HG03097 (cell line): Measurements from ENCODE around the gene ARL10.

ENCODE experiments used
- ATAC-seq: cut with Tn5 transposase; IDR thresholded peaks from one replicate; pipeline ENCODE4 v1.9.1; 2021; ENCODE audit not compliant: unreplicated experiment, low FRiP score

The ARL10 gene

DNA sequence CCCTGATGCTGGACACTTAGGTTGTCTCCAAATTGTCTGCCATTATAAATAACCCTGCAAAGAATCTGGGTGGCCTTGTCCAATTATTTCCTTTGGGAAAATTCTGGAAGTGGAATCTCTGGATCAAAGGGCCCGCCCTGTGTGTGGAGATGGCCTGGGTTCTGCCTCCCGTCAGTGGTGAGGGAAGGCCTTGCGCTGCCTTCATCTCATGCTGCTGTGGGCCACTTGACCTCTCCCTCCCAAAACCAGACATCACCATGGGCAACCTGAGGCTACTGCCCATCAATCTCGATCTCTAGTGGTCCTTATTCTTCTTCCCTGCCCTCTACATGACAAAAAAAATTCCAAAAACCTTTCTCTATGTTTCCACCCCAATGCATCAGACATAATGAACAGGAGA is 44.5 kb downstream of the ARL10 start:
- ATAC-seq = no peak

DNA sequence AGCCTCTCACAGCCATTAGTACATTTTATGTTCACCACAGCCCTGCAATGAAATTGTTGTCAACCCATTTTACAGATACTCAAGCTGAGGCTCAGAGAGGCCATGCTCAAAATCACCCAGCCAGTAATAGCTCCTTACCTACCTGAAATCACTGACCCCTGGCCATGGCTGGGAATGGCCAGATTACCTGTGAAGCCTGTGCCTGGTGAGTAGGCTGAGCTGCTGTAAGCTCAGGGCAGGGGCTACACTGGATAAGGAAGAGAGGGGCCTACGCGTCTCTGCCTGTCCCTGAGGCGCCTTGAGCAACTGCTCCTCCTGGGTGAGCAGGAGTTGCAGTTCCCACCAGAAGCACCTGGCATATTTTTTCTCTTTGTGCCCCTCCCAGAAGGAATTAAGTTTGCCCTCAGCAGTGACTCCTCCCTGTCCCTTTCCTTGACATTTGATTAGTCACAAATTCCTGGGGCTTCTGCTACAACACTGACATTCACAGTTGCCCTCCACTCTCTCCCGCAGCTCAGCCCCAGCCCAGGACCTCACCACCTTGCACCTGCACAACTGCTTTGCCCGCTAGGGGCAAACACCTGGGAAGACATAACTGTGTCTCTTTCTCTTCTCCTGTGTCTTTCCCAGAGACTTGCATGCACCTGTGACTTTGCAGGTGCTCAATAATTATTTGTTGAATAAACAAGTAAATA is 45.3 kb downstream of the ARL10 start:
- no peak for ATAC-seq

GRCh38 chr5:176412517-176413254 is 47.4 kb downstream of the ARL10 start:
- ATAC-seq = no peak

DNA sequence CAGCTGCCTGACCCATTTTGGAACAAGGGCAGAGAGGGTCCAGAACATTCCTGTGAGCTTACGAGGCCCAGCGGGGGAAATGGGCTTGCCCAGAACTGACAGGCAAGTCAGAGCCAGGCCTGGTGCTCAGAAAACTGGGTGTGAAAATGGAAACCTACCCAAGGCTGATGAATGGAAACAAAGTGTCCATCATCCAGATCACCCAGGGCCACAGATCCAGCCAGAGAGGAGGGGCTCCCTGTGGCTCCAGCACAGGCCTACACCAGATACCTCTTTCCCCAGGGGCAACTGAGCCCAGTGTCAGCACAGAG is 47.9 kb downstream of the ARL10 start:
- no peak for ATAC-seq

GRCh38 chr5:176413709-176414191 is 48.5 kb downstream of the ARL10 start:
- ATAC-seq = no peak

DNA sequence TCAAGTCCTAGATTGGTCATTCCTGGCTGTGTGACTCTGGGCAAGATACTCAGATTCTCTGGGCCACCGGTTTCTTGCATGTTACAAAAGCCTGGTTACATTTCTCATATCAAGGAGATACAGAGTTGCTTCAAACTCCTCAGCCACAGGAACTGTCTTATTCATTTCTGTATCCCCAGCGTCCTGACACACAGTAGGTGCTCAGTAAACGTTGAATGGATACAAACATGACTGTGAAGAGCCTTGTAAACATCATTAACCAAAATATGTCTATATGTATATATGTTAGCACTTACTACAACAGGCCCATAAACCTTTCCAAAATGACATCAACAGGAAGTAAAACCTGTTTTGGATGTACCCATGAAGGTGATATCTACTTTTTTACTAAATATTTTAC is 49.4 kb downstream of the ARL10 start:
- ATAC-seq = no peak

DNA sequence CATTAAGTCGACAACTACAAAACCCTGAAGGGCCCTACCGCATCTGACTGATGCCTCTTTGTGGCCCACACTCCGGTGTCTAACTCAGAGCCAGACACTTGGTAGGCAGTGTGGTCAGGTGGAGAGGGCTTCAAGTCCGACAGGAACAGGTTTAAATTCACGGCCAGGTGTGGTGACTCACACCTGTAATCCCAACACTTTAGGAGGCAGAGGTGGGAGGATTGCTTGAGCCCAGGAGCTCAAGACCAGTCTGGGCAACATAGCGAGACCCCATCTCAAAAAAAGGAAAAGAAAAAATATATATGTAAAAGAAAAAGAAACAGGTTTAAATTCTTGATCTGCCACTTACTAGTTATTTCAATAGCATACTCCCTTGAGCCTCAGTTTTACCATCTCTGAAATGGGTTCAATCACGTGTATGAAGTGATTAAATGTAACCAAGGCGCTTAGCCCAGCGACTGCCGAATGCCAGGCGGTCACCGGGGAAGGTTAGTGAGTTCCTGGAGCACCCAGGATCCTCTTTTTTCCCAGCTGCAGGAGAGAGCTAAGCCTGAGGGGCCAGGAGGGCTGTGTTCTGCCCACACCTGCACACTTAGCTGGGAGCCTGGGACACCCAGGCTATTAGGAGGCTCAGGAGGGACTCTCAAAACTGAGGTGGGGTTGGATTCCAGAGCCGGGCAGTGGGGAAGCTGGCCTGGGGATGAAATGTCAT is 50.1 kb downstream of the ARL10 start:
- no peak for ATAC-seq

- ATAC-seq = peak; percentile 94
Measured at GRCh38 chr5:176415952-176416924, 51.0 kb downstream of the ARL10 start, which contains the start of gene CLTB. TSS of gene CLTB (minus strand) at chr5:176416539. CDS start at chr5:176416363, 176 bp downstream.

GRCh38 chr5:176416965-176417364 is 51.7 kb downstream of the ARL10 start:
- no peak for ATAC-seq

DNA sequence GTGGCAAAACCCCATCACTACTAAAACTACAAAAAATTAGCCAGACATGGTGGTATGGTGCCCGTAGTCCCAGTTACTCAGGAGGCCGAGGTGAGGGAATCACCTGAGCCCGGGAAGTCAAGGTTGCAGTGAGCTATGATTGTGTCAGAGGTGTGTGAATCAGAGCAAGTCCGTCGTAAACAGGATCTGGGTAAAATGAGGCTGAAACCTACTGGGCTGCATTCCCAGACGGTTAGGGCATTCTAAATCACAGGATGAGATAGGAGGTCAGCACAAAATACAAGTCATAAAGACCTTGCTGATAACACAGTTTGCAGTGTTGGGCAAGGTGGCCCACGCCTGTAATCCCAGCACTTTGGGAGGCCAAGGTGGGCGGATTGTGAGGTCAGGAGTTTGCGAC is 53.0 kb downstream of the ARL10 start:
- ATAC-seq = no peak

GRCh38 chr5:176420086-176420485 is 54.8 kb downstream of the ARL10 start:
- no peak for ATAC-seq

- no peak for ATAC-seq
Measured at GRCh38 chr5:176420972-176421544, 55.8 kb downstream of the ARL10 start.

DNA sequence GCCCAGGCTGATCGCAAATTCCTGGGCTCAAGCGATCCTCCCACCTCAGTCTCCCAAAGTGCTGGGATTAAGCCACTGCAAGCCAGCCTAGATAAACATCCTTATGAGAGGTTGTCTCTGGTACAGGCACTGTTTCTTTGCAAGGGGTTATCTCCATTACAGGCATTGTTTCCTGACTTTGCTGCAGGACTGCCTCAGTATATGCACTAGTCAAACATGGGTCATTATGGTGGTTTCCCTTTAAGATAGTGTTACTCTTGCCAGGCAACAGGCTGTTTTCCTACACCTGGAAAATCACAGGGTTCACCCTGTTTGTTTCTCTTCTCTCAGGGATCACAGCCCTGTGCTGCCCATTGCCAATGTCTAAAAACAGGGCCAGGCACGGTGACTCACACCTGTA is 58.9 kb downstream of the ARL10 start:
- ATAC-seq = no peak

DNA sequence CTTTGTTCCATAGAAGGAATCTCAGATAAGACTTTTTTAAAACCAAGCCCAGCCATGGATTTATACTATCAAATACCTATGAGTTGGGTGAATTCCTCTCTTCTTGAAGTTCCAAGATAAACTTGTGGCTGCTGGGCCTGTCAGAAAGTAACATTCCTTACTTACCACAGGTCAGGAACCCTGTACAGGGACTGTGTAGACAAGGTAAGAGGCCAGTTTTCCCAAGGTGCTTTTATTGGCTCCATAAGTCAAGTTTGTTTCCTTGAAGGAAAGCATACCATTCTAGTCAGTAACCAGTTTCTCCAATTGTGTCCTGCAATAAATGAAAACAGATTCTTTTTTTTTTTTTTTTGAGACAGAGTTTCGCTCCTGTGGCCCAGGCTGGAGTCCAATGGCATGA is 59.9 kb downstream of the ARL10 start:
- ATAC-seq = no peak

DNA sequence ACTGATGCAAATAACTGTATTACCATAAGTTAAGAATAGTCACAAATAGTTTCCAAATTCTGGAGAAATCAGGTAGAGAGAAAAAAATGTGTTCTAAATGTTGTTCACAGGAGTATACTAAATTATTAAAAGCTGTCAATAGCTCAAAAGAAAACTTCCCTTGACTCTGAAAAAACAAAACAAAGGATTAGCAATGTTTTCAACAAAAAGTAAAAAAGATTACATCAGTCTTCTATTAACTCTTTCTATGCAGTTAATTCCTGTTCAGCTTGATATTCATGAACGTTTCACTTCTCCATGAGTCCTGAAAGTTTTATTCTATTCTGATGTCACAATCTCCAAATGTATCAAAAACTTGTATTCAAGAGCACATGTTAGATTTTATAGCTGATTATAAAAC is 60.5 kb downstream of the ARL10 start:
- no peak for ATAC-seq

DNA sequence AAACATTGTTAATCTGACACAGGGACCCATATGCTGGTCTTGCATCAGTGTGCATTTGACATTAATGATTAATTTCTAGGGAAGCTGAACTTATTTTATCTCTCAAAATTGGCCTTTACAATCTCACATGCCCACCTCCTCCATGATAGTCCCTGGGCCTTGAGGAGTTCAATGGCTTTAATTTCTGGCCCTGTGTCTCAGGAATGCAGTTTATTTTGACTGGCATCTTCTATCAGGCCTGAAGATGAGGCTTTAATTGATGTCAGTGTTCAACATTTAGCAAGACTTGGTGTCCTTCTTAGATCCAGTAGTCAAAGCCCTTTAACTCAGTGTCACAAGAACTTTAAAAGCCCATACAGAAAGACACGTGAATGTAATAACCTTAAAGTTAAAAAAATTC is 61.6 kb downstream of the ARL10 start:
- ATAC-seq = no peak

GRCh38 chr5:176427971-176428370 is 62.7 kb downstream of the ARL10 start:
- no peak for ATAC-seq

GRCh38 chr5:176429972-176430371 is 64.7 kb downstream of the ARL10 start:
- ATAC-seq = no peak
